ENCODE results near the gene BMPR1A.

Gene BMPR1A

GRCh38 chr10:86817246-86817645 is 60.8 kb downstream of the BMPR1A start:
- FAIRE-seq (peak; percentile 72), DNase-seq (ENCODE audit: insufficient read length, low spot score) (no peak)
- no peak for TF ChIP-seq POLR2A (IDR thresholded peaks at IDR 0.05; ENCODE audit: low read depth, low read length)

- no peak for TF ChIP-seq POLR2A (IDR thresholded peaks at IDR 0.05; ENCODE audit: low read depth, low read length)
- DNase-seq (ENCODE audit: insufficient read length, low spot score) (no peak), FAIRE-seq (no peak)
Observed at GRCh38 chr10:86819567-86819966, 63.1 kb downstream of the BMPR1A start.

GRCh38 chr10:86820509-86820908 is 64.1 kb downstream of the BMPR1A start:
- DNase-seq (ENCODE audit: insufficient read length, low spot score) (no peak), FAIRE-seq (no peak)
- no peak for TF ChIP-seq POLR2A (IDR thresholded peaks at IDR 0.05; ENCODE audit: low read depth, low read length)

- DNase-seq (ENCODE audit: insufficient read length, low spot score) (no peak), FAIRE-seq (peak; percentile 53)
- TF ChIP-seq POLR2A (IDR thresholded peaks at IDR 0.05; ENCODE audit: low read depth, low read length), result no peak
Observed at GRCh38 chr10:86821388-86821999, 65.1 kb downstream of the BMPR1A start.

GRCh38 chr10:86823565-86823964 is 67.1 kb downstream of the BMPR1A start:
- DNase-seq (ENCODE audit: insufficient read length, low spot score) (no peak), FAIRE-seq (peak; percentile 20)
- no peak for TF ChIP-seq POLR2A (IDR thresholded peaks at IDR 0.05; ENCODE audit: low read depth, low read length)

- no peak for TF ChIP-seq POLR2A (IDR thresholded peaks at IDR 0.05; ENCODE audit: low read depth, low read length)
- DNase-seq (ENCODE audit: insufficient read length, low spot score) (no peak), FAIRE-seq (no peak)
Observed at GRCh38 chr10:86824151-86824550, 67.7 kb downstream of the BMPR1A start.

GRCh38 chr10:86825366-86825765 is 68.9 kb downstream of the BMPR1A start:
- TF ChIP-seq POLR2A (IDR thresholded peaks at IDR 0.05; ENCODE audit: low read depth, low read length), result no peak
- FAIRE-seq (no peak), DNase-seq (ENCODE audit: insufficient read length, low spot score) (no peak)

GRCh38 chr10:86827639-86828038 is 71.2 kb downstream of the BMPR1A start:
- no peak for DNase-seq (ENCODE audit: insufficient read length, low spot score)
- FAIRE-seq, result no peak
- no peak for TF ChIP-seq POLR2A (IDR thresholded peaks at IDR 0.05; ENCODE audit: low read depth, low read length)

GRCh38 chr10:86828145-86828544 is 71.7 kb downstream of the BMPR1A start:
- DNase-seq (ENCODE audit: insufficient read length, low spot score) (no peak), FAIRE-seq (peak; percentile 41)
- TF ChIP-seq POLR2A (IDR thresholded peaks at IDR 0.05; ENCODE audit: low read depth, low read length), result no peak

- TF ChIP-seq POLR2A (IDR thresholded peaks at IDR 0.05; ENCODE audit: low read depth, low read length), result no peak
- no peak for DNase-seq (ENCODE audit: insufficient read length, low spot score)
- FAIRE-seq, result peak; percentile 53
Observed at GRCh38 chr10:86829472-86829871, 73.1 kb downstream of the BMPR1A start.

GRCh38 chr10:86830043-86830591 is 73.7 kb downstream of the BMPR1A start:
- DNase-seq (ENCODE audit: insufficient read length, low spot score) (no peak), FAIRE-seq (no peak)
- TF ChIP-seq POLR2A (IDR thresholded peaks at IDR 0.05; ENCODE audit: low read depth, low read length), result no peak

- DNase-seq (ENCODE audit: insufficient read length, low spot score), result no peak
- FAIRE-seq, result peak; percentile 52
- no peak for TF ChIP-seq POLR2A (IDR thresholded peaks at IDR 0.05; ENCODE audit: low read depth, low read length)
Observed at GRCh38 chr10:86833969-86834368, 77.5 kb downstream of the BMPR1A start.

GRCh38 chr10:86836044-86836443 is 79.6 kb downstream of the BMPR1A start:
- DNase-seq (ENCODE audit: insufficient read length, low spot score) (no peak), FAIRE-seq (no peak)
- TF ChIP-seq POLR2A (IDR thresholded peaks at IDR 0.05; ENCODE audit: low read depth, low read length), result no peak

GRCh38 chr10:86837663-86838062 is 81.2 kb downstream of the BMPR1A start:
- DNase-seq (ENCODE audit: insufficient read length, low spot score) (no peak), FAIRE-seq (peak; percentile 60)
- TF ChIP-seq POLR2A (IDR thresholded peaks at IDR 0.05; ENCODE audit: low read depth, low read length), result no peak

GRCh38 chr10:86840498-86840897 is 84.1 kb downstream of the BMPR1A start:
- no peak for FAIRE-seq
- TF ChIP-seq POLR2A (IDR thresholded peaks at IDR 0.05; ENCODE audit: low read depth, low read length), result no peak
- DNase-seq (ENCODE audit: insufficient read length, low spot score), result no peak
